Stimulated activated CD4-positive, alpha-beta T cell treated with anti-CD3 and anti-CD28 coated beads, Interleukin-4, amount 100 ng/mL, for 4 hours (primary cell): ENCODE measurements around the gene RUBCN.
"Not testable (repeated sequence)": the region's sequence is repeated elsewhere in the genome, so short reads cannot be mapped to it uniquely, and the experiment has no call there.

ENCODE experiments used
- DNase-seq, 2 experiments: peaks; one replicate each; pipeline ENCODE4 v3.0.0-alpha.2; 2020

RUBCN gene

GRCh38 chr3:197654998-197655330 is 81.7 kb downstream of the RUBCN start:
- not testable (repeated sequence) for DNase-seq

DNA sequence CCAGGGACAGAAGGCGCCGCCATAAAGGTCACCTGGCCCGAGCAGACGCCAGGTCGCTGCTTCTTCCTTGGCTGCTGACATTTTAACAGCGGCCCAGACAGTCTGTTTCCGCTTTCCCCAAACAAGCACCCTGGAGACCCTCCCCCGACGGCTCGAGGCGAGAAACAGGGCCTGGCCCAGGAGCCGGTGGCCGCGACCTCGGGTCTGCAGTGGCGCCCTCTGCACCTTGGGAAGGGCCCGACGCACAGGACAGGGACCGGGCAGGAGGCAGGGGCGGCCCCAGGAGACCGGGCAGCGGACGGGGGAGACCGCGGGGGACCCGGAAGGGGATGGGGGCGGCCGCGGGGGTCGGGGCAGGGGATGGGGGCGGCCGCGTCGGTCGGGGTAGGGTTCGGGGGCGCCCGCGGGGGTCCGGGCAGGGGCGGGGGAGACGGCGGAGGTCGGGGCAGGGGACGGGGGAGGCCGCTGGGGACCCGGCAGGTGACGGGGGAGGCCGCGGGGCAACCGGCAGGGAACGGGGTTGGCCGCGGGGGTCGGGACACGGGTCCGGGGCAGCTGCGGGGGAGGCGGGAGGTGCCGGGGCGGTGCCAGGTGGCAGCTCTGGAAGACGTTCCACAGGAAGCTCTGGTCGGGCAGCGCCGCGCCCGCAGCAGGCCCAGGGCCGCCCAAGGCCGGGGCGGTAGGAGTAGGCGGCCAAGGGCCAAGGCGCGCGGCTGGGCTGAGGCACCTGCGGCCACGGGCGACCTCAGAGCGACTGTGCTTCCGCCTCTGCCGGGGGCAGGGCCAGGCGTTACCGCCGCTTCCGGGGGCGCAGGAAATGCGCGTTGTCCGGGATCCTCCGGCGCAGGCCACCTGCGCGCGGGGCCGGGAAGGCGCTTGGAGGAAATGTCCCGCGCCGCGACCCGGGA is 82.4 kb downstream of the RUBCN start:
- peak; percentile 23 to 40 for DNase-seq

DNA sequence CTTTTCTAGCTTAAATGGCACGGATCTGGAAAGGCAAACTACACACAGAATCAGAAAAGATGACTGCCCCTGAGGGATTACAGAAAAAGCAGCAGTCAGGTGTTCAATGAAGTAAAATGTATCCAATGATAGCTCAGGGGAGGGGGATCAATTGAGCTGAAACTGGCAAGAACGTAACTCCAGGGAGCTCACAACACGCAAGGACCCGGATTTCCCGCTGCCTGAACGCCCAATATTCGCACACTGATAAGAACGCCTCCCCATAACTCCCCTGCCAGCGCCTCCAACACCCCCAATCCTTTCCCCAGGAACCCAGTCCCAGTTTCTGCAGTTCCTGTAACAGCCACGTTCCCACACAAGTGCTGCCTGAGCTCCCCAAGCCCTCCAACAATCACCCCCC is 83.8 kb downstream of the RUBCN start:
- not testable (repeated sequence) for DNase-seq

GRCh38 chr3:197647649-197648048 is 89.1 kb downstream of the RUBCN start:
- DNase-seq = not testable (repeated sequence)

GRCh38 chr3:197647191-197647590 is 89.5 kb downstream of the RUBCN start:
- DNase-seq = not testable (repeated sequence)

GRCh38 chr3:197646294-197646693 is 90.4 kb downstream of the RUBCN start:
- not testable (repeated sequence) for DNase-seq

- not testable (repeated sequence) for DNase-seq
Measured at GRCh38 chr3:197637556-197637955, 99.1 kb downstream of the RUBCN start.

DNA sequence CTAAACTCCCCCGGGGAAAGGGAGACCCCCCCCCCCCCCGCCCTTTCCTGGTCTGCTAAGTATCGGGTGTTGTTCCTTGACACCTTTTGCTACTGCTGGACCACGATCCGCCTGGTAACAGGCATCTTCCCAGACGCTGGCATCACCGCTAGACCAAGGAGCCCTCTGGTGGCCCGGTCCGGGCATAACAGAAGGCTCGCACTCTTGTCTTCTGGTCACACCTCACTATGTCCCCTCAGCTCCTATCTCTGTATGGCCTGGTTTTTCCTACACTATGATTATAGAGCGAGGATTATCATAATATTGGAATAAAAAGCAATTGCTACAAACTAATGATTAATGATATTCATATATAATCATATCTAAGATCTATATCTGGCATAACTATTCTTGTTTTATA is 104.7 kb downstream of the RUBCN start:
- not testable (repeated sequence) for DNase-seq

- DNase-seq = not testable (repeated sequence)
Measured at GRCh38 chr3:197630766-197631165, 105.9 kb downstream of the RUBCN start.

DNA sequence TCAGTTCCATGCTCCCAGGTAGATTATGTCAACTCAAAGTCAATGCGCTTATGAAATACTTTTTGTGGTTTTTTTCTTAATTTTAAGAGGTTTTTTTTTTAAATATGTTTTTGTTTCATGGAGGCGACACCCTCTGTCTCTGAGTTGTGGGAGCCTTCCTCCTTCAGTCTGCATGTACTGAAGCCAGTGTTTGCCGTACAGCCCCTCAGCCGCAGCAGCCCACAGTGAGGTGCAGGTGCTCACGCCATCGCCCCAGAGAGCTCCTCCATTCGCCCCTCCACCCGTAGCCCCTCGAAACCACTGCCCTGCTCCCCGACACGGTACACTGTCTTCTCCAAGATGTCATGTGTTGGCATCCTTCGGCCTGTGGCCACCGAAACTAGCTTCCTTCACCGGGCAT is 107.4 kb downstream of the RUBCN start:
- not testable (repeated sequence) for DNase-seq

GRCh38 chr3:197627772-197628523 is 108.8 kb downstream of the RUBCN start:
- peak; percentile 86 to 90 for DNase-seq

GRCh38 chr3:197627158-197627771 is 109.4 kb downstream of the RUBCN start:
- not testable (repeated sequence) for DNase-seq

- not testable (repeated sequence) for DNase-seq
Measured at GRCh38 chr3:197626404-197627157, 110.1 kb downstream of the RUBCN start.

- DNase-seq = not testable (repeated sequence)
Measured at GRCh38 chr3:197621478-197621877, 115.2 kb downstream of the RUBCN start.
